Measurements from ENCODE around the gene ASIC3. TPM values are rescaled to one million over a fixed set of nuclear protein-coding genes. Genes with fewer than 3 reads are reported as not detected.

ASIC3 gene
- total and polyA plus RNA-seq, 2 of the 8 experiments (the other 6 are each of a cell fraction or from before 2014, with no cell fraction given): 1.6 to 1.9 TPM

GRCh38 chr7:151013356-151013732, 35.0 kb upstream of the ASIC3 start (continued):
- TF ChIP-seq CTCF (IDR thresholded peaks at IDR 0.05; ENCODE audit: control extremely low read depth in 1 of 3, insufficient read depth in 1 of 3, low read depth in 1 of 3, low read length in 3 of 3): no peak
- TF ChIP-seq NANOG (IDR thresholded peaks at IDR 0.05; ENCODE audit: insufficient read depth, low read depth, low read length, poor library complexity, severe bottlenecking): no peak
- TF ChIP-seq JUND (IDR thresholded peaks at IDR 0.05; ENCODE audit: low read length): no peak
- no peak for TF ChIP-seq CHD2 (IDR thresholded peaks at IDR 0.05; ENCODE audit: low read length)
- TF ChIP-seq SUZ12 (IDR thresholded peaks at IDR 0.05; ENCODE audit: low read length): no peak
- TF ChIP-seq CBX8 (IDR thresholded peaks at IDR 0.05; ENCODE audit: borderline replicate concordance, low read depth, low read length): no peak
- no peak for TF ChIP-seq BRCA1 (IDR thresholded peaks at IDR 0.05; ENCODE audit: low read depth, low read length)
